HepG2 (cell line): ENCODE data around the gene RICTOR.

Experiments used
- ATF2 ChIP-seq: sonication (generic); formaldehyde crosslinking; IDR thresholded peaks from 2 replicates; pipeline ENCODE4 v1.4.0; 2020; ENCODE audit warnings: missing genetic modification reagents
- ATF7 ChIP-seq, 2 experiments: fragments of 450-650 bp in 1 of 2; sonication (generic) in 1 of 2; formaldehyde crosslinking in 1 of 2; IDR thresholded peaks; 2 replicates each; pipeline versions ENCODE4 v1.4.0 to v1.6.1; 2016 to 2020; ENCODE audit warnings: antibody characterized with exemption in 1 of 2, mild to moderate bottlenecking in 1 of 2, missing genetic modification reagents in 1 of 2
- CTCF ChIP-seq: sonication (generic); formaldehyde crosslinking; IDR thresholded peaks from 2 replicates; pipeline ENCODE4 v1.5.0; 2020; ENCODE audit warnings: mild to moderate bottlenecking, missing genetic modification reagents, moderate library complexity
- HCFC1 ChIP-seq: fragments of 150-350 bp; IDR thresholded peaks from 2 replicates; pipeline ENCODE4 v1.6.1; 2014; ENCODE audit warnings: low read depth, low read length
- MXI1 ChIP-seq: IDR thresholded peaks from 3 replicates; pipeline ENCODE4 v1.6.1; 2012; ENCODE audit warnings: low read depth, low read length, inconsistent platforms, borderline replicate concordance
- MYC ChIP-seq: sonication (generic); formaldehyde crosslinking; IDR thresholded peaks from 2 replicates; pipeline ENCODE4 v1.9.0; 2021; ENCODE audit warnings: missing genetic modification reagents, borderline replicate concordance
- POLR2A ChIP-seq, 2 experiments: IDR thresholded peaks; 2 replicates each; pipeline ENCODE4 v1.6.1; 2011; ENCODE audit warnings: low read depth in 2 of 2, low read length in 2 of 2, mild to moderate bottlenecking in 1 of 2, moderate library complexity in 1 of 2; ENCODE audit not compliant: insufficient read depth in 1 of 2
- PTBP1 ChIP-seq: fragments of 200-400 bp; formaldehyde crosslinking; IDR thresholded peaks from 2 replicates; pipeline ENCODE4 v1.6.1; 2018; ENCODE audit warnings: low read length, low read depth; ENCODE audit not compliant: poor library complexity, severe bottlenecking
- RAD21 ChIP-seq: fragments of 450-650 bp; formaldehyde crosslinking; IDR thresholded peaks from 2 replicates; pipeline ENCODE4 v1.5.0; 2020; ENCODE audit warnings: mild to moderate bottlenecking
- RFX1 ChIP-seq: fragments of 450-650 bp; IDR thresholded peaks from 2 replicates; pipeline ENCODE4 v1.6.1; 2017
- SMAD3 ChIP-seq: sonication (generic); formaldehyde crosslinking; IDR thresholded peaks from 2 replicates; pipeline ENCODE4 v1.4.0; 2020; ENCODE audit warnings: missing genetic modification reagents
- SRSF9 ChIP-seq: fragments of 200-400 bp; formaldehyde crosslinking; IDR thresholded peaks from 2 replicates; pipeline ENCODE4 v1.6.1; 2018; ENCODE audit warnings: borderline replicate concordance, mild to moderate bottlenecking, low read depth, low read length; ENCODE audit not compliant: insufficient read depth, poor library complexity, severe bottlenecking
- TAF1 ChIP-seq: sonication (generic); formaldehyde crosslinking; IDR thresholded peaks from 2 replicates; pipeline ENCODE4 v1.4.0; 2020; ENCODE audit warnings: missing genetic modification reagents
- ZBTB49 ChIP-seq: sonication (generic); formaldehyde crosslinking; IDR thresholded peaks from 2 replicates; pipeline ENCODE4 v1.4.0; 2020; ENCODE audit warnings: missing genetic modification reagents, borderline replicate concordance

GRCh38 chr5:39073767-39074016 lies 507 bp downstream of the RICTOR start:
- TF ChIP-seq MYC (CRISPR knock-in tag) (no peak), ZBTB49 (CRISPR knock-in tag) (no peak), PTBP1 (no peak), MXI1 (no peak), SMAD3 (no peak), SRSF9 (no peak), HCFC1 (no peak), TAF1 (CRISPR knock-in tag) (no peak), CTCF (CRISPR knock-in tag) (no peak), RFX1 (no peak), RAD21 (CRISPR knock-in tag) (no peak), POLR2A (IDR thresholded peaks at IDR 0.05; ENCODE audit: insufficient read depth in 1 of 2, low read depth in 2 of 2, low read length in 2 of 2) (no peak), ATF7 (IDR thresholded peaks at IDR 0.05) (no peak), ATF7 (CRISPR knock-in tag; IDR thresholded peaks at IDR 0.05) (no peak), ATF2 (CRISPR knock-in tag) (no peak)
